ENCODE results near the gene YEATS4.

YEATS4 gene

DNA sequence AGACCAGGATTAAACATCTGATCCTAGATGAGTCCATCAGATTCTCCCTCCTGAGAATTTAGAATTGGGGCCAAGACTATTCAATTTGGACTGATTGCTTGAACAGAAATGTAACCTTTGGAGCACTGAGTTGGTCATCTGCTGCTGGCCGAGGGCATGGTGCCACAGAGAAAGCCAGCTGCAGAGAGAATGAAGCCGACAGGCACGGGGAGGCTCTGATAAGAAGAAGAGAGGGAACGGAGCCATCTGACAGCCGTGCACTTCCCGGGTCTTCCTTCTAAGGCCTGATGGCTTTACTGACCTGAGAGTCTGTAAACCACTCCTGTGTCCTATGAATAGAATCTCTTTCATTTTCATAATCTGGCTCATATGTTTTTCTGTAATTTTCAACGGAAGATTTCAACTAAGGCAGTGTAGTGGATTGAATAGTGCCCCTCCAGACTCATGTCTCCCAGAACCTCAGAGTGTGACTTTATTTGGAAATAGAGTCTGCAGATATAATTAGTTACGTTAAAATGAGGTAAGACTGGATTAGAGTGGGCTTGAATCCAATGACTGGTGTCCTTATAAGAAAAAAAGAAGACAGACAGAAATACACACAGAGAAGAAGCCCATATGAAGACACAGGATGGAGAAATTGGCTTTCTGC lies 71.5 kb downstream of the YEATS4 start:
- H3K4me3 ChIP-seq (ENCODE audit: control insufficient read depth in 1 of 7, extremely low read depth in 1 of 7, insufficient read depth in 4 of 7, low read depth in 2 of 7, low read length in 6 of 7), result no peak overlapping the region

DNA sequence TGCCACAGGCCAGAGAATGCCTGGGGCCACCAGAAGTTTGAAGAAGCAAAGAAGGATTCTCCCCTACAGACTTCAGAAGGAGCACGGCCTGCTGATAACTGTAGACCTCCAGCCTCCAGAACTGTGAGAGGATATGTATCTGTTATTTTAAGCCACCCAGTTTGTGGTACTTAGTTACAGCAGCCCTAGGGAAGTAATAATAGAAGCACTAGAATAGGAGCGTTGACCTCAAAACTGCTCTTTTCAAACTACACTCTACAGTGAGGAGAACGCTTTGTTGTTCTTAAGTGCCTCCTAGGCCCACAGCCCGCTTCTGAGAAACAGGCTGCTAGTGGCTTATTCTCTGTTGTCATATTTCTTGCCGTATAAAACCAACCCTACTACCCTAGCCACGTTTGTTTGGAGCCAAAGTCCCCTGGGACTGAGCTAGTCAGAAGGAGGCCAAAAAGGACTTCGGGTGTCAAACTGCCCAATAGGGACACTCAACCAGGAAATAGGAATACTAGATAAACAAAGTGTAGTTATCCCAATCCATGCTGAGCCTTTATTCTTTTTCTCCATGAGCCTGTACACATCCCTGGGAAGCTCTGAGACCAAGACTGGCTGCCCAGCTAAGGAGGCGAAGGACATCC lies 72.2 kb downstream of the YEATS4 start:
- no peaks in the 10 kb centered on the region for H3K27me3 ChIP-seq (replicated peaks in 2 of 5; ENCODE audit: control insufficient read depth in 4 of 5, insufficient read depth in 5 of 5, low read length in 4 of 5)
- H3K4me1 ChIP-seq (ENCODE audit: control extremely low read depth in 1 of 4, control insufficient read depth in 4 of 4, insufficient read depth in 4 of 4, low read length in 3 of 4), result no peaks in the 10 kb centered on the region
- no peak overlapping the region for H3K27ac ChIP-seq (ENCODE audit: insufficient read depth in 1 of 2, low read depth in 1 of 2, low read length in 2 of 2, poor library complexity in 1 of 2, severe bottlenecking in 2 of 2)
- WGBS (ENCODE audit: insufficient coverage), result 87% methylated on average over 3 of the region's 8 CpGs
- no peak overlapping the region for H3K4me3 ChIP-seq (ENCODE audit: control insufficient read depth in 1 of 7, extremely low read depth in 1 of 7, insufficient read depth in 4 of 7, low read depth in 2 of 7, low read length in 6 of 7)
- ChIA-PET POLR2A (no interaction called here), CTCF (no interaction called here)
- DNase-seq, result no peak
- no peaks in the 10 kb centered on the region for H3K9me3 ChIP-seq (ENCODE audit: control extremely low read depth in 1 of 5, control insufficient read depth in 4 of 5, insufficient read depth in 2 of 5, low read depth in 1 of 5, low read length in 4 of 5)
- H3K36me3 ChIP-seq (ENCODE audit: control insufficient read depth in 4 of 4, insufficient read depth in 4 of 4, low read length in 3 of 4), result no peaks in the 10 kb centered on the region

More for the DNA sequence above, 71.5 kb downstream of the YEATS4 start:
- ChIA-PET POLR2A (no interaction called here), CTCF (interaction anchor here (0.6 kb wide), 1 partner anchor 373 kb away, joined by 3 read pairs; no protein-coding TSS in a partner anchor)
- H3K27me3 ChIP-seq (replicated peaks in 2 of 5; ENCODE audit: control insufficient read depth in 4 of 5, insufficient read depth in 5 of 5, low read length in 4 of 5), result no peaks in the 10 kb centered on the region
- no peak for DNase-seq
- H3K36me3 ChIP-seq (ENCODE audit: control insufficient read depth in 4 of 4, insufficient read depth in 4 of 4, low read length in 3 of 4), result no peaks in the 10 kb centered on the region
- WGBS (ENCODE audit: insufficient coverage), result 96% methylated on average over 5 of the region's 8 CpGs
- no peaks in the 10 kb centered on the region for H3K9me3 ChIP-seq (ENCODE audit: control extremely low read depth in 1 of 5, control insufficient read depth in 4 of 5, insufficient read depth in 2 of 5, low read depth in 1 of 5, low read length in 4 of 5)
- no peak overlapping the region for H3K27ac ChIP-seq (ENCODE audit: insufficient read depth in 1 of 2, low read depth in 1 of 2, low read length in 2 of 2, poor library complexity in 1 of 2, severe bottlenecking in 2 of 2)
- no peaks in the 10 kb centered on the region for H3K4me1 ChIP-seq (ENCODE audit: control extremely low read depth in 1 of 4, control insufficient read depth in 4 of 4, insufficient read depth in 4 of 4, low read length in 3 of 4)

DNA sequence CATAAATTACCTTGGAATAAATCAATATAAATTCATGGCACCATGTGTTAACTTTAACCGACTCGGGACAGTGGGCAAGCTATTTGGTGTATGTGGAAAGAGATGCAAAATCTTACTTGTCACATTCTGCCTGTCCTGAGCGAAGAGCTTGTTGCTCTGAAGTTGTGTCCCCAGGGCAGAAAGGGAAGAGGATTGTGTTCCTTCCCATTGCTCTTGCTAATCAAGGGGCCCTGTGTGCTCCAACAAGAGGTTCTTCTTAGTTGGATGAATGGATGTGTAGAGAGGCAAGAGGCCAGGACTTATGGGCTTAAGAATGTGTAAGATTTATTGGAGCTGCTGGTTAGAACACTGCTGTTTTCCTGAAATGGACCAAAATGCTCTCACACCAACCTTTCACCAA lies 74.1 kb downstream of the YEATS4 start:
- ChIA-PET POLR2A (no interaction called here), CTCF (interaction anchor here (1.4 kb wide), 1 partner anchor 17 kb away, joined by 3 read pairs; no protein-coding TSS in a partner anchor)
- H3K36me3 ChIP-seq (ENCODE audit: control insufficient read depth in 4 of 4, insufficient read depth in 4 of 4, low read length in 3 of 4), result no peaks in the 10 kb centered on the region
- H3K4me1 ChIP-seq (ENCODE audit: control extremely low read depth in 1 of 4, control insufficient read depth in 4 of 4, insufficient read depth in 4 of 4, low read length in 3 of 4), result no peaks in the 10 kb centered on the region
- H3K4me3 ChIP-seq (ENCODE audit: control insufficient read depth in 1 of 7, extremely low read depth in 1 of 7, insufficient read depth in 4 of 7, low read depth in 2 of 7, low read length in 6 of 7), result no peak overlapping the region
- 100% methylated on average over 1 of the region's 3 CpGs for WGBS (ENCODE audit: insufficient coverage)
- no peak for DNase-seq
- no peaks in the 10 kb centered on the region for H3K27me3 ChIP-seq (replicated peaks in 2 of 5; ENCODE audit: control insufficient read depth in 4 of 5, insufficient read depth in 5 of 5, low read length in 4 of 5)
- no peak overlapping the region for H3K27ac ChIP-seq (ENCODE audit: insufficient read depth in 1 of 2, low read depth in 1 of 2, low read length in 2 of 2, poor library complexity in 1 of 2, severe bottlenecking in 2 of 2)
- no peaks in the 10 kb centered on the region for H3K9me3 ChIP-seq (ENCODE audit: control extremely low read depth in 1 of 5, control insufficient read depth in 4 of 5, insufficient read depth in 2 of 5, low read depth in 1 of 5, low read length in 4 of 5)

DNA sequence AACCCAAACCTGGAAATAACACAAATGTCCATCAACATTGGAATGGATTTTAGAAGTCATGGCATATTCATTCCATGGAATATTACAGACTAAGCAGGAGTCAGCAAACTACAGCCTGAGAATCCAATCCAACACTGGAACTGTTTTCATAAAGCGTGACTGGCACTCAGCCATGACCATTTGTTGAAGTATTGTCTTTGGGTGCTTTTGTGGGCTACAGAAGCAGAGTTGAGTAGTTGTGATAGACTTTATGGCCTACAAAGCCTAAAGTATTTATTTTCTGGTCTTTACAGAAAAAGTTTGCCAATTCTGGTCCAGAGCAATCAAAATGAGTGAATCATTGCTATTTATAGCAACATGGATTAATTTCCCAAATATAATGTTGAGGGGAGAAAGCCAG lies 76.1 kb downstream of the YEATS4 start:
- ChIA-PET POLR2A (no interaction called here), CTCF (no interaction called here)
- DNase-seq, result no peak
- no peaks in the 10 kb centered on the region for H3K27me3 ChIP-seq (replicated peaks in 2 of 5; ENCODE audit: control insufficient read depth in 4 of 5, insufficient read depth in 5 of 5, low read length in 4 of 5)
- no peak overlapping the region for H3K27ac ChIP-seq (ENCODE audit: insufficient read depth in 1 of 2, low read depth in 1 of 2, low read length in 2 of 2, poor library complexity in 1 of 2, severe bottlenecking in 2 of 2)
- H3K36me3 ChIP-seq (ENCODE audit: control insufficient read depth in 4 of 4, insufficient read depth in 4 of 4, low read length in 3 of 4), result no peaks in the 10 kb centered on the region
- no peaks in the 10 kb centered on the region for H3K9me3 ChIP-seq (ENCODE audit: control extremely low read depth in 1 of 5, control insufficient read depth in 4 of 5, insufficient read depth in 2 of 5, low read depth in 1 of 5, low read length in 4 of 5)
- no peaks in the 10 kb centered on the region for H3K4me1 ChIP-seq (ENCODE audit: control extremely low read depth in 1 of 4, control insufficient read depth in 4 of 4, insufficient read depth in 4 of 4, low read length in 3 of 4)
- 100% methylated on average over 1 of the region's 1 CpG for WGBS (ENCODE audit: insufficient coverage)
- no peak overlapping the region for H3K4me3 ChIP-seq (ENCODE audit: control insufficient read depth in 1 of 7, extremely low read depth in 1 of 7, insufficient read depth in 4 of 7, low read depth in 2 of 7, low read length in 6 of 7)

DNA sequence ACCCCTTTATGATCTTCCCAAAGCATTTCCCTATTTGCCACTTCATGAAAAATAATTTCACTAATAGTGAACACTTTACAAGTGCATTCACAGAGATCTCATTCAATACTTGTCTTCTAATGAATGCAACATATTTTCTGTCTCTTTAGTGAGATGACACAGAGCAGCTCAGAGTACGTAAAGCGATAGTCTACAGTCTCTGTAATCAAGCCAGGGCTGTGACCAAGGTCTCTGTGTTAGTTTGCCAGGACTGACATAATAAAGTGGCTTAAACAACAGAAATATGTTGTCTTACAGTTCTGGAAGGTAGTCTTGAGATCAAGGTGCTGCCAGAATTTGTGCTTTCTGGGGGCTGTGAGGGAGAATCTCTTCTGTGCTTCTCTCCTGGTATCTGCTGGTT lies 77.5 kb downstream of the YEATS4 start:
- no peaks in the 10 kb centered on the region for H3K36me3 ChIP-seq (ENCODE audit: control insufficient read depth in 4 of 4, insufficient read depth in 4 of 4, low read length in 3 of 4)
- ChIA-PET CTCF (no interaction called here), POLR2A (no interaction called here)
- no peaks in the 10 kb centered on the region for H3K9me3 ChIP-seq (ENCODE audit: control extremely low read depth in 1 of 5, control insufficient read depth in 4 of 5, insufficient read depth in 2 of 5, low read depth in 1 of 5, low read length in 4 of 5)
- no peaks in the 10 kb centered on the region for H3K4me1 ChIP-seq (ENCODE audit: control extremely low read depth in 1 of 4, control insufficient read depth in 4 of 4, insufficient read depth in 4 of 4, low read length in 3 of 4)
- H3K4me3 ChIP-seq (ENCODE audit: control insufficient read depth in 1 of 7, extremely low read depth in 1 of 7, insufficient read depth in 4 of 7, low read depth in 2 of 7, low read length in 6 of 7), result no peak overlapping the region
- no peaks in the 10 kb centered on the region for H3K27me3 ChIP-seq (replicated peaks in 2 of 5; ENCODE audit: control insufficient read depth in 4 of 5, insufficient read depth in 5 of 5, low read length in 4 of 5)
- no peak for DNase-seq
- no peak overlapping the region for H3K27ac ChIP-seq (ENCODE audit: insufficient read depth in 1 of 2, low read depth in 1 of 2, low read length in 2 of 2, poor library complexity in 1 of 2, severe bottlenecking in 2 of 2)
- 75% methylated on average over 2 of the region's 2 CpGs for WGBS (ENCODE audit: insufficient coverage)

DNA sequence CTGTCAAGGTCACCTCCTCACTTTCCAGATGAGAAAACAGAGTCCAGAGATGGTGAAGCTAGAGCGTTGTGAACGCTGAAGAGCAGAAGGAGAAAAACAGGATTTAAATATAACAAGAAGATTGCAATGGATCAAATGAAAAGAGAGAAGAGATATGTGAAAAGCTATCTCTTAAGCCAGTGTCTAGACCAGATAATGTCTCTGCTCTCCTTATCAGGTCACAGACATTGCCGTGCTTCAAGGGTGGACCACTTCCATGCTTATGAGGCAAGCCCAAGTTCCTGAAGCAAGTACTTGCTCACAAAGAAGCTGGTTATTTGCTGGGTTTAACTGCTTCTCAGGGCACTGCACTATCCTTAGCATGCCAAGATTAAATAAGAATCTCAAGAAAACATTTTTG lies 79.0 kb downstream of the YEATS4 start:
- Histone ChIP-seq H3K4me3 (ENCODE audit: control insufficient read depth in 1 of 7, extremely low read depth in 1 of 7, insufficient read depth in 4 of 7, low read depth in 2 of 7, low read length in 6 of 7) (no peak overlapping the region), H3K27ac (ENCODE audit: insufficient read depth in 1 of 2, low read depth in 1 of 2, low read length in 2 of 2, poor library complexity in 1 of 2, severe bottlenecking in 2 of 2) (no peak overlapping the region), H3K9me3 (ENCODE audit: control extremely low read depth in 1 of 5, control insufficient read depth in 4 of 5, insufficient read depth in 2 of 5, low read depth in 1 of 5, low read length in 4 of 5) (no peaks in the 10 kb centered on the region), H3K36me3 (ENCODE audit: control insufficient read depth in 4 of 4, insufficient read depth in 4 of 4, low read length in 3 of 4) (no peaks in the 10 kb centered on the region), H3K27me3 (replicated peaks in 2 of 5; ENCODE audit: control insufficient read depth in 4 of 5, insufficient read depth in 5 of 5, low read length in 4 of 5) (no peaks in the 10 kb centered on the region), H3K4me1 (ENCODE audit: control extremely low read depth in 1 of 4, control insufficient read depth in 4 of 4, insufficient read depth in 4 of 4, low read length in 3 of 4) (no peaks in the 10 kb centered on the region)
- ChIA-PET POLR2A (no interaction called here), CTCF (no interaction called here)
- peak in 2 of 3 donors; percentile 6 to 22 for DNase-seq
- WGBS (ENCODE audit: insufficient coverage), result 83% methylated on average over 3 of the region's 3 CpGs

DNA sequence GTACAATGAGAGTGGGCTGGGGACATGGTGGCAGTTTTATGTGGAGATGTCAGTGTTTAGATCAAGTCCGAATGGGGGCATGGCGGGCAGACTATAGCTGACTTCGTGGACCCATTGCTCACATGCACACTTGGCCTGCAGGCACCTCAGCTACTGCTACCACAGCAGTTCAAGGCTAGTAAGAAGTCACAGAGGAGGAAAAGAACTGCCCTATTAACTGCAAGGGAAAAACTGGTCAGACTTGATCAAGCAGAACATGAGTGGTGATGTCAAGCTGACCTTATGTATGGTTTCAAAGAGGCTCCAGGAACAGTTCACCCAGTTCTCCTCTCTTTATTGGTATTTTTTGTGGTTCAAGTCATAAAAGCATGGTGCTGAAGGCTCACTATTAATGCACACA lies 80.5 kb downstream of the YEATS4 start:
- no peaks in the 10 kb centered on the region for H3K36me3 ChIP-seq (ENCODE audit: control insufficient read depth in 4 of 4, insufficient read depth in 4 of 4, low read length in 3 of 4)
- no peaks in the 10 kb centered on the region for H3K4me1 ChIP-seq (ENCODE audit: control extremely low read depth in 1 of 4, control insufficient read depth in 4 of 4, insufficient read depth in 4 of 4, low read length in 3 of 4)
- no peak overlapping the region for H3K27ac ChIP-seq (ENCODE audit: insufficient read depth in 1 of 2, low read depth in 1 of 2, low read length in 2 of 2, poor library complexity in 1 of 2, severe bottlenecking in 2 of 2)
- POLR2A ChIA-PET, result no interaction called here
- no peaks in the 10 kb centered on the region for H3K27me3 ChIP-seq (replicated peaks in 2 of 5; ENCODE audit: control insufficient read depth in 4 of 5, insufficient read depth in 5 of 5, low read length in 4 of 5)
- no peaks in the 10 kb centered on the region for H3K9me3 ChIP-seq (ENCODE audit: control extremely low read depth in 1 of 5, control insufficient read depth in 4 of 5, insufficient read depth in 2 of 5, low read depth in 1 of 5, low read length in 4 of 5)
- WGBS (ENCODE audit: insufficient coverage), result 100% methylated on average over 3 of the region's 3 CpGs
- CTCF ChIA-PET, result interaction anchor here (0.6 to 1.1 kb wide), 2 partner anchors 51 to 132 kb away, joined by 3 read pairs; no protein-coding TSS in a partner anchor
- no peak overlapping the region for H3K4me3 ChIP-seq (ENCODE audit: control insufficient read depth in 1 of 7, extremely low read depth in 1 of 7, insufficient read depth in 4 of 7, low read depth in 2 of 7, low read length in 6 of 7)
- no peak for DNase-seq

Measured in common myeloid progenitor, CD34-positive (primary cell).